Trophoblast cell (in vitro differentiated cells and primary cell): ENCODE measurements around the gene OR13C2.
"Not testable (repeated sequence)": the region's sequence is repeated elsewhere in the genome, so short reads cannot be mapped to it uniquely, and the experiment has no call there.

ENCODE experiments used
- DNase-seq, 2 donors: peaks; one replicate each; pipeline ENCODE4 v3.0.0-alpha.2; 2016
- H2AFZ ChIP-seq: 2 replicates; pipeline ENCODE4 v1.6.1; 2013; ENCODE audit warnings: low read length, moderate library complexity, mild to moderate bottlenecking; ENCODE audit not compliant: insufficient read depth, poor library complexity
- H2AK5ac ChIP-seq: 2 replicates; pipeline ENCODE4 v1.6.1; 2013; ENCODE audit warnings: mild to moderate bottlenecking, low read length
- H2BK120ac ChIP-seq: 2 replicates; pipeline ENCODE4 v1.6.1; 2013; ENCODE audit warnings: low read length, mild to moderate bottlenecking, moderate library complexity; ENCODE audit not compliant: insufficient read depth, poor library complexity
- H2BK12ac ChIP-seq: 2 replicates; pipeline ENCODE4 v1.6.1; 2013; ENCODE audit warnings: mild to moderate bottlenecking, low read length, moderate library complexity
- H2BK5ac ChIP-seq: 2 replicates; pipeline ENCODE4 v1.6.1; 2013; ENCODE audit warnings: low read length, low read depth, moderate library complexity, mild to moderate bottlenecking; ENCODE audit not compliant: poor library complexity
- H3K14ac ChIP-seq: 2 replicates; pipeline ENCODE4 v1.6.1; 2013; ENCODE audit warnings: mild to moderate bottlenecking, low read length
- H3K18ac ChIP-seq: 2 replicates; pipeline ENCODE4 v1.6.1; 2013; ENCODE audit warnings: mild to moderate bottlenecking, low read length
- H3K23ac ChIP-seq: 2 replicates; pipeline ENCODE4 v1.6.1; 2013; ENCODE audit warnings: low read length
- H3K27ac ChIP-seq: 2 replicates; pipeline ENCODE4 v1.5.1; 2013; ENCODE audit warnings: low read depth, mild to moderate bottlenecking, inconsistent platforms, low read length, moderate library complexity
- H3K27me3 ChIP-seq: 2 replicates; pipeline ENCODE4 v1.6.1; 2013; ENCODE audit warnings: inconsistent platforms, mild to moderate bottlenecking, low read length, moderate library complexity; ENCODE audit not compliant: insufficient read depth
- H3K36me3 ChIP-seq, 2 experiments: 1 replicate in 1 of 2; 2 replicates in 1 of 2; pipeline ENCODE4 v1.6.1; 2013; ENCODE audit warnings: low read length in 2 of 2, mild to moderate bottlenecking in 2 of 2, moderate library complexity in 1 of 2; ENCODE audit not compliant: insufficient read depth in 2 of 2, control insufficient read depth in 1 of 2
- H3K4ac ChIP-seq: 2 replicates; pipeline ENCODE4 v1.6.1; 2013; ENCODE audit warnings: low read depth, mild to moderate bottlenecking, low read length, moderate library complexity
- H3K4me1 ChIP-seq, 2 experiments: 1 replicate in 1 of 2; 2 replicates in 1 of 2; pipeline ENCODE4 v1.6.1; 2013; ENCODE audit warnings: low read length in 2 of 2, mild to moderate bottlenecking in 2 of 2, moderate library complexity in 1 of 2; ENCODE audit not compliant: insufficient read depth in 2 of 2, control insufficient read depth in 1 of 2
- H3K4me2 ChIP-seq: 2 replicates; pipeline ENCODE4 v1.6.1; 2013; ENCODE audit warnings: inconsistent platforms, mild to moderate bottlenecking, low read length, moderate library complexity
- H3K4me3 ChIP-seq: 2 replicates; pipeline ENCODE4 v1.5.1; 2013; ENCODE audit warnings: mild to moderate bottlenecking, low read depth, low read length, inconsistent platforms
- H3K79me1 ChIP-seq: one replicate; pipeline ENCODE4 v1.6.1; 2013; ENCODE audit warnings: low read length
- H3K79me2 ChIP-seq: 2 replicates; pipeline ENCODE4 v1.6.1; 2013; ENCODE audit warnings: low read length, mild to moderate bottlenecking; ENCODE audit not compliant: control insufficient read depth, insufficient read depth, poor library complexity
- H3K9ac ChIP-seq: 2 replicates; pipeline ENCODE4 v1.6.1; 2013; ENCODE audit warnings: mild to moderate bottlenecking, low read length
- H3K9me3 ChIP-seq: 2 replicates; pipeline ENCODE4 v1.6.1; 2013; ENCODE audit warnings: low read depth, mild to moderate bottlenecking, control low read depth, inconsistent platforms, low read length; ENCODE audit not compliant: insufficient read depth
- H4K12ac ChIP-seq: 2 replicates; pipeline ENCODE4 v1.6.1; 2013; ENCODE audit warnings: low read depth, mild to moderate bottlenecking, low read length, moderate library complexity
- H4K8ac ChIP-seq: 2 replicates; pipeline ENCODE4 v1.6.1; 2013; ENCODE audit warnings: low read depth, mild to moderate bottlenecking, low read length, moderate library complexity
- H4K91ac ChIP-seq: one replicate; pipeline ENCODE4 v1.6.1; 2013; ENCODE audit warnings: low read depth, mild to moderate bottlenecking, low read length, moderate library complexity
- WGBS: extraction: QIAGEN DNeasy Blood & Tissue Kit; methylation state at CpG from one replicate; pipeline ENCODE4 v1.1.7; 2013; ENCODE audit warnings: missing lambda C conversion rate; ENCODE audit not compliant: insufficient read length, insufficient coverage; ENCODE audit errors: extremely low coverage; 5-methylcytosine and 5-hydroxymethylcytosine counted together

Gene OR13C2

GRCh38 chr9:104606152-104606551, 725 bp upstream of the OR13C2 start:
- no peak overlapping the region for H2AK5ac ChIP-seq
- no CpG with 5 or more reads among the region's 2 CpGs for WGBS
- no peak overlapping the region for H3K4me2 ChIP-seq
- no peak overlapping the region for H3K4ac ChIP-seq
- H3K9ac ChIP-seq: no peak overlapping the region
- no peaks in the 10 kb centered on the region for H3K9me3 ChIP-seq
- H3K23ac ChIP-seq: no peak overlapping the region
- no peaks in the 10 kb centered on the region for H3K36me3 ChIP-seq
- H2BK5ac ChIP-seq: no peak overlapping the region
- H2BK12ac ChIP-seq: no peak overlapping the region
- no peaks in the 10 kb centered on the region for H3K4me1 ChIP-seq
- H4K12ac ChIP-seq: no peak overlapping the region
- no peak overlapping the region for H4K91ac ChIP-seq
- no peaks in the 10 kb centered on the region for H3K27me3 ChIP-seq
- no peak overlapping the region for H2AFZ ChIP-seq
- H3K4me3 ChIP-seq: no peak overlapping the region
- no peak overlapping the region for H4K8ac ChIP-seq
- H3K79me1 ChIP-seq: no peaks in the 10 kb centered on the region
- no peak overlapping the region for H2BK120ac ChIP-seq
- DNase-seq: no peak
- H3K14ac ChIP-seq: no peak overlapping the region
- H3K18ac ChIP-seq: no peak overlapping the region
- no peak overlapping the region for H3K27ac ChIP-seq
- no peaks in the 10 kb centered on the region for H3K79me2 ChIP-seq

- Histone ChIP-seq H2AK5ac (no peak overlapping the region), H2BK12ac (no peak overlapping the region), H4K12ac (no peak overlapping the region), H3K79me1 (no peaks in the 10 kb centered on the region), H3K79me2 (no peaks in the 10 kb centered on the region), H3K27ac (no peak overlapping the region), H3K4me3 (no peak overlapping the region), H3K9me3 (no peaks in the 10 kb centered on the region), H3K4ac (no peak overlapping the region), H3K9ac (no peak overlapping the region), H4K91ac (no peak overlapping the region), H3K18ac (no peak overlapping the region), H3K27me3 (no peaks in the 10 kb centered on the region), H3K23ac (no peak overlapping the region), H4K8ac (no peak overlapping the region), H2AFZ (no peak overlapping the region), H3K36me3 (no peaks in the 10 kb centered on the region), H2BK5ac (no peak overlapping the region), H2BK120ac (no peak overlapping the region), H3K4me1 (no peaks in the 10 kb centered on the region), H3K4me2 (no peak overlapping the region), H3K14ac (no peak overlapping the region)
- no CpG with 5 or more reads among the region's 3 CpGs for WGBS
- no peak for DNase-seq
Observed at GRCh38 chr9:104604801-104605200, 626 bp downstream of the OR13C2 start.

GRCh38 chr9:104599313-104599712, 6.1 kb downstream of the OR13C2 start, which contains the start of gene OR13C5:
TSS of gene OR13C5 (minus strand) at chr9:104599413. CDS start at chr9:104599413, 0 bp downstream.
- H3K23ac ChIP-seq, H2AK5ac ChIP-seq, H3K4me1 ChIP-seq, H3K4me2 ChIP-seq, H3K9me3 ChIP-seq, H3K4me3 ChIP-seq, H3K9ac ChIP-seq, H3K27ac ChIP-seq, H2AFZ ChIP-seq, H3K14ac ChIP-seq, H3K36me3 ChIP-seq, H3K18ac ChIP-seq, H3K79me2 ChIP-seq, H4K12ac ChIP-seq, H2BK12ac ChIP-seq, H2BK120ac ChIP-seq, H3K79me1 ChIP-seq, H4K8ac ChIP-seq, H3K4ac ChIP-seq, H3K27me3 ChIP-seq, H4K91ac ChIP-seq, H2BK5ac ChIP-seq, DNase-seq: not testable (repeated sequence)

- H3K18ac ChIP-seq, H3K79me1 ChIP-seq, H3K14ac ChIP-seq, H3K23ac ChIP-seq, H3K27ac ChIP-seq, H4K91ac ChIP-seq, H3K36me3 ChIP-seq, H3K4me2 ChIP-seq, H2AFZ ChIP-seq, H3K4me3 ChIP-seq, H4K8ac ChIP-seq, H3K79me2 ChIP-seq, H3K4me1 ChIP-seq, DNase-seq, H2BK120ac ChIP-seq, H3K27me3 ChIP-seq, H3K9ac ChIP-seq, H3K4ac ChIP-seq, H3K9me3 ChIP-seq, H2BK12ac ChIP-seq, H2BK5ac ChIP-seq, H2AK5ac ChIP-seq, H4K12ac ChIP-seq: not testable (repeated sequence)
- WGBS: no CpG with 5 or more reads among the region's 3 CpGs
Observed at GRCh38 chr9:104598749-104599148, 6.7 kb downstream of the OR13C2 start.
